A673 (cell line): ENCODE results near the gene DGKH. TPM values are rescaled to one million over a fixed set of nuclear protein-coding genes. Genes with fewer than 3 reads are reported as not detected.

Source experiments
- BruUV-seq: library from RNA; stranded (reverse); fragments of 400-500 nt; replicated peaks from 2 replicates; lab custom pipeline; 2021; lab: Mats Ljungman, UMichigan
- CTCF ChIA-PET: fragments of 300-600 bp; sonication (Branson Sonifier 250); formaldehyde crosslinking; loops from one replicate; lab custom pipeline; 2022; ENCODE audit warnings: antibody characterized with exemption; lab: Charles Lee
- POLR2A ChIA-PET: fragments of 300-600 bp; sonication (Branson Sonifier 250); formaldehyde crosslinking; loops from one replicate; lab custom pipeline; 2022; ENCODE audit warnings: antibody characterized with exemption; ENCODE audit not compliant: low non-redundant PET; lab: Charles Lee
- DNase-seq: peaks from one replicate; pipeline ENCODE4 v3.0.0-alpha.2; 2015; ENCODE audit warnings: low spot score
- H3K27ac ChIP-seq: fragments of 200-600 bp; sonication (generic); 2 replicates; pipeline ENCODE4 v1.5.1; 2016; ENCODE audit warnings: mixed run types, low read depth, mild to moderate bottlenecking, mixed read lengths, antibody characterized with exemption, low read length; ENCODE audit not compliant: poor library complexity, severe bottlenecking
- H3K27me3 ChIP-seq: fragments of 200-600 bp; sonication (generic); replicated peaks from 2 replicates; pipeline ENCODE4 v1.6.1; 2017; ENCODE audit warnings: mixed run types, low read depth, mild to moderate bottlenecking, mixed read lengths, antibody characterized with exemption, low read length; ENCODE audit not compliant: insufficient read depth, poor library complexity
- H3K36me3 ChIP-seq: fragments of 200-600 bp; sonication (generic); 2 replicates; pipeline ENCODE4 v1.6.1; 2016; ENCODE audit warnings: mixed run types, mild to moderate bottlenecking, mixed read lengths, antibody characterized with exemption, low read length; ENCODE audit not compliant: insufficient read depth, poor library complexity, severe bottlenecking
- H3K4me1 ChIP-seq: fragments of 200-600 bp; sonication (generic); 2 replicates; pipeline ENCODE4 v1.6.1; 2017; ENCODE audit warnings: mixed run types, mild to moderate bottlenecking, mixed read lengths, antibody characterized with exemption, low read length; ENCODE audit not compliant: insufficient read depth, poor library complexity, severe bottlenecking
- H3K4me3 ChIP-seq: fragments of 200-600 bp; sonication (generic); 2 replicates; pipeline ENCODE4 v1.5.1; 2016; ENCODE audit warnings: low read depth, mixed run types, mild to moderate bottlenecking, mixed read lengths, low read length; ENCODE audit not compliant: poor library complexity, severe bottlenecking
- H3K9me3 ChIP-seq: fragments of 200-600 bp; sonication (generic); 2 replicates; pipeline ENCODE4 v1.6.1; 2016; ENCODE audit warnings: mixed run types, low read depth, mild to moderate bottlenecking, mixed read lengths, antibody characterized with exemption, low read length; ENCODE audit not compliant: poor library complexity, severe bottlenecking
- EZH2 ChIP-seq: fragments of 200-600 bp; sonication (generic); IDR thresholded peaks from 2 replicates; pipeline ENCODE4 v1.6.1; 2017; ENCODE audit warnings: borderline replicate concordance, low read depth, mild to moderate bottlenecking, mixed read lengths, antibody characterized with exemption, low read length; ENCODE audit not compliant: poor library complexity, severe bottlenecking
- intact Hi-C: fragments of 100-400 bp; cut with micrococcal nuclease; formaldehyde crosslinking; loops from one replicate; pipeline ENCODE4 v1.10.0; 2022; ENCODE audit not compliant: unreplicated experiment
- total RNA-seq: library from RNA; stranded (reverse); gene quantifications from 2 replicates; pipeline ENCODE4 v1.2.3, GENCODE V29; 2021
- TF ChIP-seq, protein P1 (sequence below): fragments of 300-800, 200-600 bp; sonication (generic); conservative IDR thresholded peaks from 2 replicates; pipeline ENCODE4 v1.5.1; 2017; ENCODE audit warnings: low read depth, mild to moderate bottlenecking, antibody characterized with exemption, low read length, moderate library complexity, mixed read lengths

DGKH gene
- total RNA-seq, 1 experiment from 2014 or later: 13.8 TPM

- H3K36me3 ChIP-seq: no peaks in the 10 kb centered on the region
- TF ChIP-seq, protein P1, sequence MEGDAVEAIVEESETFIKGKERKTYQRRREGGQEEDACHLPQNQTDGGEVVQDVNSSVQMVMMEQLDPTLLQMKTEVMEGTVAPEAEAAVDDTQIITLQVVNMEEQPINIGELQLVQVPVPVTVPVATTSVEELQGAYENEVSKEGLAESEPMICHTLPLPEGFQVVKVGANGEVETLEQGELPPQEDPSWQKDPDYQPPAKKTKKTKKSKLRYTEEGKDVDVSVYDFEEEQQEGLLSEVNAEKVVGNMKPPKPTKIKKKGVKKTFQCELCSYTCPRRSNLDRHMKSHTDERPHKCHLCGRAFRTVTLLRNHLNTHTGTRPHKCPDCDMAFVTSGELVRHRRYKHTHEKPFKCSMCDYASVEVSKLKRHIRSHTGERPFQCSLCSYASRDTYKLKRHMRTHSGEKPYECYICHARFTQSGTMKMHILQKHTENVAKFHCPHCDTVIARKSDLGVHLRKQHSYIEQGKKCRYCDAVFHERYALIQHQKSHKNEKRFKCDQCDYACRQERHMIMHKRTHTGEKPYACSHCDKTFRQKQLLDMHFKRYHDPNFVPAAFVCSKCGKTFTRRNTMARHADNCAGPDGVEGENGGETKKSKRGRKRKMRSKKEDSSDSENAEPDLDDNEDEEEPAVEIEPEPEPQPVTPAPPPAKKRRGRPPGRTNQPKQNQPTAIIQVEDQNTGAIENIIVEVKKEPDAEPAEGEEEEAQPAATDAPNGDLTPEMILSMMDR: no peak
- no peak for TF ChIP-seq EZH2
- POLR2A ChIA-PET: no interaction called here
- H3K4me1 ChIP-seq: no peaks in the 10 kb centered on the region
- CTCF ChIA-PET: no interaction called here
- no peaks in the 10 kb centered on the region for H3K27me3 ChIP-seq
- intact Hi-C loops: no loop called here
- no peak overlapping the region for H3K4me3 ChIP-seq
- no peak overlapping the region for H3K27ac ChIP-seq
- BruUV-seq: no TSS peak
- H3K9me3 ChIP-seq: no peaks in the 10 kb centered on the region
- DNase-seq: no peak
These were observed 128.7 kb downstream of the DGKH start for GRCh38 chr13:42177189-42177588.

DNA sequence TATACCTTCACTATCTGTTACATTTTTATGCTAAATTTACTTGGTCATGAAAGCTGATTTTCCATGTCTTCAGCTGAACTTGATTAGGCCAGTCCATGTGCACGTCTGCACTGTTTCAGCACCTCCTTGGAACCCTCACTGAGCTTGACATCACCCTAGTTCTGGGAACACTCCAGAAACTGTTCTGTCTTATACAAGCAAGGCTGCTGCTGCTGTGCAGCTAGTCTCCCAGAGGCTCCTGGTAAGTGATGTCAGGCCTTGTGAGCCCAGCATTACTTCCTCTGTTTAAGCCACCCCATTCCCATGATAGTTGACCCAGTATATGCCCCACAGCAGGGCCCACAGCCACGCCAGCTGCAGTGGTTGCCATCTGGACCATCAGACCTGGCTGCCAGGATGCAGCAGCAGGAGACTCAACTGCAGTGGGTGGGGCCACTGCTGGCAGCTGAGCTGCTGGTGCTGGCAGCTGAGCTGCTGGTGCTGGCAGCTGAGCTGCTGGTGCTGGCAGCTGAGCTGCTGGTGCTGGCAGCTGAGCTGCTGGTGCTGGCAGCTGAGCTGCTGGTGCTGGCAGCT is 133.0 kb downstream of the DGKH start:
- BruUV-seq: no TSS peak
- intact Hi-C loops: no loop called here
- no peaks in the 10 kb centered on the region for H3K27me3 ChIP-seq

DNA sequence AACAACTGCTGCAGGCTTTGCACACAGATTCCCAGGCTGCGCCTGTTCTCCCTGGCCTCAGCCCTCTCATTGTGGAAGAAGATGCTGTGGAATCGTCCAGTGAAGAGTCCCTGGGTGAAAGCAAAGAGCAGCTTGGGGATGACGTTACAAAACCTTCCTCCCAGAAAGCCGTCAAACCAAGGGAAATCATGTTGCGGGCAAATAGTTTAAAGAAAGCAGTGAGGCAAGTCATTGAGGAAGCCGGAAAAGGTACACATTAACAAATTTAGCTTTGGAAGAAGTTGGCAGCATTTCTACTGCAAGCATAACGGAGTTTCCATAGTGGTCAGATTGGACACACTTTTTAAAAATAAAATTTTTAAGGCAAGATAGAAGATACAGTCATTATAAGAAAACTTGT is 140.6 kb downstream of the DGKH start:
- Histone ChIP-seq H3K9me3 (no peaks in the 10 kb centered on the region), H3K27ac (no peak overlapping the region), H3K4me3 (no peak overlapping the region), H3K4me1 (no peaks in the 10 kb centered on the region), H3K36me3 (no peaks in the 10 kb centered on the region), H3K27me3 (no peaks in the 10 kb centered on the region)
- ChIA-PET CTCF (no interaction called here), POLR2A (no interaction called here)
- TF ChIP-seq, protein P1: no peak
- no peak for TF ChIP-seq EZH2
- intact Hi-C loops: no loop called here
- no peak for DNase-seq
- BruUV-seq: no TSS peak

More for the DNA sequence above, 133.0 kb downstream of the DGKH start:
- Histone ChIP-seq H3K36me3 (no peaks in the 10 kb centered on the region), H3K4me1 (no peaks in the 10 kb centered on the region), H3K27ac (no peak overlapping the region), H3K4me3 (no peak overlapping the region), H3K9me3 (no peaks in the 10 kb centered on the region)
- no peak for TF ChIP-seq EZH2
- TF ChIP-seq, protein P1: no peak
- DNase-seq: no peak
- CTCF ChIA-PET: no interaction called here
- POLR2A ChIA-PET: interaction anchor here (0.6 kb wide), 1 partner anchor 23 kb away, joined by 3 read pairs; no protein-coding TSS in a partner anchor
